Bone marrow (tissue), 2 donors: ENCODE measurements around the gene NEU3.
"Not testable (repeated sequence)": the region's sequence is repeated elsewhere in the genome, so short reads cannot be mapped to it uniquely, and the experiment has no call there.

Experiments used
- DNase-seq, 2 donors: peaks; one replicate each; lab custom pipeline; 2025; lab: John Stamatoyannopoulos, UW

The NEU3 gene

GRCh38 chr11:74984070-74984469 is 4.7 kb upstream of the NEU3 start:
- no peak for DNase-seq

GRCh38 chr11:74984730-74985129 is 4.0 kb upstream of the NEU3 start:
- DNase-seq, result no peak

GRCh38 chr11:74989260-74989638 is 516 bp downstream of the NEU3 start:
- no peak for DNase-seq

GRCh38 chr11:74990150-74990549 is 1.4 kb downstream of the NEU3 start:
- DNase-seq, result not testable (repeated sequence)

- no peak for DNase-seq
Measured at GRCh38 chr11:74990941-74991340, 2.2 kb downstream of the NEU3 start.

- no peak for DNase-seq
Measured at GRCh38 chr11:74992852-74993251, 4.1 kb downstream of the NEU3 start.

GRCh38 chr11:75000975-75001354 is 12.2 kb downstream of the NEU3 start:
- DNase-seq, result no peak

- DNase-seq, result no peak
Measured at GRCh38 chr11:75001686-75002085, 13.0 kb downstream of the NEU3 start.

- no peak for DNase-seq
Measured at GRCh38 chr11:75002516-75002915, 13.8 kb downstream of the NEU3 start.

GRCh38 chr11:75004215-75004614 is 15.5 kb downstream of the NEU3 start:
- DNase-seq, result no peak

GRCh38 chr11:75011357-75011756 is 22.6 kb downstream of the NEU3 start:
- no peak for DNase-seq

- no peak for DNase-seq
Measured at GRCh38 chr11:75011872-75012271, 23.1 kb downstream of the NEU3 start.

- no peak for DNase-seq
Measured at GRCh38 chr11:75013051-75013450, 24.3 kb downstream of the NEU3 start.

- DNase-seq, result no peak
Measured at GRCh38 chr11:75014129-75014528, 25.4 kb downstream of the NEU3 start.

- DNase-seq, result not testable (repeated sequence)
Measured at GRCh38 chr11:75019200-75019599, 30.5 kb downstream of the NEU3 start.

GRCh38 chr11:75020328-75020727 is 31.6 kb downstream of the NEU3 start:
- DNase-seq, result not testable (repeated sequence)

- DNase-seq, result no peak
Measured at GRCh38 chr11:75022296-75022695, 33.6 kb downstream of the NEU3 start.

GRCh38 chr11:75022759-75023396 is 34.1 kb downstream of the NEU3 start:
- peak; percentile 9 to 34 for DNase-seq

GRCh38 chr11:75023446-75024067 is 34.8 kb downstream of the NEU3 start:
- no peak for DNase-seq

- DNase-seq, result no peak
Measured at GRCh38 chr11:75024068-75024449, 35.3 kb downstream of the NEU3 start.

GRCh38 chr11:75024764-75025211 is 36.1 kb downstream of the NEU3 start:
- no peak for DNase-seq

GRCh38 chr11:75025561-75025960 is 36.8 kb downstream of the NEU3 start:
- DNase-seq, result no peak

GRCh38 chr11:75028321-75028720 is 39.6 kb downstream of the NEU3 start:
- DNase-seq, result no peak

- DNase-seq, result no peak
Measured at GRCh38 chr11:75028724-75029123, 40.0 kb downstream of the NEU3 start.
